Caco-2 (cell line): ENCODE results near the gene NTRK2. TPM values are rescaled to one million over a fixed set of nuclear protein-coding genes. Genes with fewer than 3 reads are reported as not detected.

Source experiments
- BruUV-seq: library from RNA; stranded (reverse); fragments of 400-500 nt; replicated peaks from 2 replicates; lab custom pipeline; 2021; lab: Mats Ljungman, UMichigan
- CTCF ChIA-PET: fragments of 300-600 bp; sonication (Branson Sonifier 250); formaldehyde crosslinking; loops from one replicate; lab custom pipeline; 2022; ENCODE audit warnings: antibody characterized with exemption; lab: Charles Lee
- POLR2A ChIA-PET: fragments of 300-600 bp; sonication (Branson Sonifier 250); formaldehyde crosslinking; loops from one replicate; lab custom pipeline; 2022; ENCODE audit warnings: antibody characterized with exemption; lab: Charles Lee
- DNase-seq, 2 experiments: peaks; one replicate each; pipeline versions ENCODE4 v3.0.0 to v3.0.0-alpha.2; 2020 to 2022
- H3K27me3 ChIP-seq: replicated peaks from 2 replicates; pipeline ENCODE4 v1.6.0; 2011; ENCODE audit warnings: low read length; ENCODE audit not compliant: control insufficient read depth, insufficient read depth
- H3K36me3 ChIP-seq: 2 replicates; pipeline ENCODE4 v1.5.1; 2011; ENCODE audit warnings: low read length; ENCODE audit not compliant: control insufficient read depth, insufficient read depth
- H3K4me1 ChIP-seq: fragments of 250-450 bp; sonication (Bioruptor Pico); 2 replicates; pipeline ENCODE4 v1.5.1; 2020; ENCODE audit warnings: mild to moderate bottlenecking
- H3K4me3 ChIP-seq: 2 replicates; pipeline ENCODE4 v1.5.1; 2011; ENCODE audit warnings: low read depth, mild to moderate bottlenecking, control low read depth, low read length
- H3K9me3 ChIP-seq: fragments of 250-450 bp; sonication (Bioruptor Pico); 2 replicates; pipeline ENCODE4 v1.5.1; 2020; ENCODE audit warnings: mild to moderate bottlenecking, moderate library complexity
- H3K27ac Mint-ChIP-seq: one replicate; pipeline ENCODE4 v1.8.0; 2022; ENCODE audit warnings: mixed read lengths; ENCODE audit not compliant: unreplicated experiment
- H3K27me3 Mint-ChIP-seq: one replicate; pipeline ENCODE4 v1.8.0; 2022; ENCODE audit warnings: mixed read lengths; ENCODE audit not compliant: insufficient read depth, unreplicated experiment
- H3K36me3 Mint-ChIP-seq: one replicate; pipeline ENCODE4 v1.8.0; 2022; ENCODE audit warnings: mild to moderate bottlenecking, mixed read lengths; ENCODE audit not compliant: insufficient read depth, unreplicated experiment
- H3K4me1 Mint-ChIP-seq: one replicate; pipeline ENCODE4 v1.8.0; 2022; ENCODE audit warnings: low read depth, mixed read lengths; ENCODE audit not compliant: unreplicated experiment
- H3K4me3 Mint-ChIP-seq: one replicate; pipeline ENCODE4 v1.8.0; 2022; ENCODE audit warnings: mild to moderate bottlenecking, moderate library complexity, mixed read lengths; ENCODE audit not compliant: unreplicated experiment
- H3K9me3 Mint-ChIP-seq: one replicate; pipeline ENCODE4 v1.8.0; 2022; ENCODE audit warnings: mixed read lengths; ENCODE audit not compliant: unreplicated experiment
- CTCF ChIP-seq, 2 experiments: fragments of 200-600 bp in 1 of 2; IDR thresholded peaks; 1 replicate in 1 of 2; 2 replicates in 1 of 2; pipeline versions ENCODE4 v1.5.1 to v1.8.0; 2011 to 2022; ENCODE audit warnings: antibody characterized with exemption in 1 of 2, control low read depth in 1 of 2, inconsistent platforms in 1 of 2, low read depth in 1 of 2, low read length in 1 of 2, mild to moderate bottlenecking in 1 of 2, moderate library complexity in 1 of 2; ENCODE audit not compliant: insufficient read depth in 1 of 2, severe bottlenecking in 1 of 2, unreplicated experiment in 1 of 2
- intact Hi-C: fragments of 100-400 bp; cut with micrococcal nuclease; formaldehyde crosslinking; loops from one replicate; pipeline ENCODE4 v1.10.0; 2022; ENCODE audit not compliant: unreplicated experiment
- total RNA-seq: library from RNA; stranded (reverse); gene quantifications from 2 replicates; pipeline ENCODE4 v1.2.3, GENCODE V29; 2022

NTRK2 gene
- total RNA-seq, 1 experiment from 2014 or later = not detected

DNA sequence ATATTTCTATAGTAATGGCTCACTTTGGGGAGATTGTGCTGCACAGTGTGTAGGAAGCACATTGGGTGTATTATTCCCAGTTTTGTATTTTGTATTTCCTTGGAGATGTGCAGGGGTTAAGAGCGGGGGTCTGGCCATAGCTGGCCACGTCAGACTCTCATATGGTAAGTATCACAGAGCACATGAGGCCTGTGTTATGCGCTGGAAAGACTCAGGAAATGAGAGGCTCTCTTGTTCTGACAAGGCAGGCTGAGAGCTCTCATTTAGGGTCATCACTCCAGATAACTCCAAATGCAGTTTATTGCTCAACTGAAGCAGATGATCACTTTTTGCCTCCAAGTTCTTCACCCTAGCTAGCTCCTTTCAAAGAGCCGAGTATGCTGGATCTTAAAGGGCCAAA is 205.7 kb downstream of the NTRK2 start:
- intact Hi-C loops = no loop called here
- Histone ChIP-seq H3K4me3 (no peak overlapping the region), H3K9me3 (no peaks in the 10 kb centered on the region), H3K27me3 (no peaks in the 10 kb centered on the region), H3K36me3 (no peaks in the 10 kb centered on the region), H3K4me1 (no peaks in the 10 kb centered on the region)
- H3K4me3 Mint-ChIP-seq = no peak overlapping the region
- no peaks in the 10 kb centered on the region for H3K4me1 Mint-ChIP-seq
- H3K27me3 Mint-ChIP-seq = no peaks in the 10 kb centered on the region
- ChIA-PET POLR2A (no interaction called here), CTCF (no interaction called here)
- no TSS peak for BruUV-seq
- no peak overlapping the region for H3K27ac Mint-ChIP-seq
- TF ChIP-seq CTCF (IDR thresholded peaks at IDR 0.05; ENCODE audit: insufficient read depth in 1 of 2, low read depth in 1 of 2, low read length in 1 of 2, severe bottlenecking in 1 of 2, unreplicated experiment in 1 of 2) = no peak
- no peak for DNase-seq
- H3K36me3 Mint-ChIP-seq = no peaks in the 10 kb centered on the region
- H3K9me3 Mint-ChIP-seq = no peaks in the 10 kb centered on the region

GRCh38 chr9:84879631-84880030 is 210.1 kb downstream of the NTRK2 start:
- CTCF ChIA-PET = no interaction called here
- H3K27me3 Mint-ChIP-seq = no peaks in the 10 kb centered on the region
- Histone ChIP-seq H3K9me3 (no peaks in the 10 kb centered on the region), H3K27me3 (no peaks in the 10 kb centered on the region), H3K4me1 (no peaks in the 10 kb centered on the region), H3K4me3 (no peak overlapping the region), H3K36me3 (no peaks in the 10 kb centered on the region)
- no peak overlapping the region for H3K27ac Mint-ChIP-seq
- no TSS peak for BruUV-seq
- no peak for DNase-seq
- no peaks in the 10 kb centered on the region for H3K36me3 Mint-ChIP-seq
- no peak for TF ChIP-seq CTCF (IDR thresholded peaks at IDR 0.05; ENCODE audit: insufficient read depth in 1 of 2, low read depth in 1 of 2, low read length in 1 of 2, severe bottlenecking in 1 of 2, unreplicated experiment in 1 of 2)
- POLR2A ChIA-PET = no interaction called here
- H3K4me3 Mint-ChIP-seq = no peak overlapping the region
- intact Hi-C loops = no loop called here
- no peaks in the 10 kb centered on the region for H3K4me1 Mint-ChIP-seq
- H3K9me3 Mint-ChIP-seq = no peaks in the 10 kb centered on the region

DNA sequence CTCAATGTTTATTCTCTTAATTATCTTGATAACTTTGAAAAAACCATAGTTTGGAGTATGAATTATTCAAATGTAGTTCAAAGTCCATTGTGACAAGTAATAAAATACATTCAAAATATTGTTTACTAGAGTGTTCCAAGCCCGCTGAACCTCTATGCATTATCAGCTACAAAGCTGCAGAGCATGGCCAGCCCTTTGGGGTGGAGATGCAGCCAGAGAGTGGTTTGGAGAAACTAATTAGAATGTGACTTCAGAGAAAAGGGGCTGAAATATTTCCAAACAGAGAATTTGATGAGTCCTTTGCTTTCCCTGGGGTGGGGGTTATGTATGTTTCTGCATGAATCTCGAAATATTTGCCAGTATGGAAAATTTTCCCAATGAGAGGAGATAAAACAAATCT is 211.3 kb downstream of the NTRK2 start:
- BruUV-seq = no TSS peak
- intact Hi-C loops = no loop called here

More for the DNA sequence above, 211.3 kb downstream of the NTRK2 start:
- CTCF ChIA-PET = no interaction called here
- Histone ChIP-seq H3K4me1 (no peaks in the 10 kb centered on the region), H3K4me3 (no peak overlapping the region), H3K36me3 (no peaks in the 10 kb centered on the region), H3K9me3 (no peaks in the 10 kb centered on the region), H3K27me3 (no peaks in the 10 kb centered on the region)
- no peak for DNase-seq
- Mint-ChIP-seq H3K27ac (no peak overlapping the region), H3K4me1 (no peaks in the 10 kb centered on the region), H3K27me3 (no peaks in the 10 kb centered on the region), H3K4me3 (no peak overlapping the region), H3K36me3 (no peaks in the 10 kb centered on the region), H3K9me3 (no peaks in the 10 kb centered on the region)
- TF ChIP-seq CTCF (IDR thresholded peaks at IDR 0.05; ENCODE audit: insufficient read depth in 1 of 2, low read depth in 1 of 2, low read length in 1 of 2, severe bottlenecking in 1 of 2, unreplicated experiment in 1 of 2) = no peak
- POLR2A ChIA-PET = no interaction called here
